HEK293 (cell line): ENCODE data around the gene TYMS.
A peak's percentile ranks its signal among the peaks of the same experiment; 100 is the strongest.

Experiments used
- CTCF ChIA-PET: fragments of 350-600 bp; formaldehyde crosslinking; extraction: SDS; loops from one replicate; lab custom pipeline; 2021; ENCODE audit warnings: antibody characterized with exemption; lab: Yijun Ruan, JAX
- POLR2A ChIA-PET: fragments of 300-600 bp; formaldehyde crosslinking; extraction: SDS; loops from one replicate; lab custom pipeline; 2020; ENCODE audit warnings: antibody characterized with exemption, inconsistent platforms; lab: Yijun Ruan, JAX
- H3K27ac ChIP-seq: fragments of 200-500 bp; sonication (Bioruptor generic); 2 replicates; pipeline ENCODE4 v1.5.1; 2014; ENCODE audit warnings: low read depth, low read length, control low read depth, inconsistent platforms; ENCODE audit errors: extremely low read depth
- H3K36me3 ChIP-seq, 2 experiments: fragments of 200-500 bp in 1 of 2; sonication (Bioruptor generic) in 1 of 2; 1 replicate in 1 of 2; 2 replicates in 1 of 2; pipeline ENCODE4 v1.5.1; 2014 to 2017; ENCODE audit warnings: inconsistent platforms in 2 of 2, low read length in 2 of 2; ENCODE audit not compliant: control insufficient read depth in 2 of 2, insufficient read depth in 1 of 2
- H3K4me1 ChIP-seq: fragments of 200-500 bp; sonication (Bioruptor generic); 2 replicates; pipeline ENCODE4 v1.5.1; 2014; ENCODE audit warnings: mild to moderate bottlenecking, low read length, inconsistent platforms; ENCODE audit not compliant: control insufficient read depth, insufficient read depth
- H3K4me3 ChIP-seq: 2 replicates; pipeline ENCODE4 v1.5.1; 2011; ENCODE audit warnings: low read depth, mild to moderate bottlenecking, control low read depth, low read length, moderate library complexity
- H3K9me3 ChIP-seq: fragments of 200-500 bp; sonication (Bioruptor generic); 2 replicates; pipeline ENCODE4 v1.5.1; 2014; ENCODE audit warnings: low read depth, low read length, inconsistent platforms; ENCODE audit not compliant: control insufficient read depth, insufficient read depth
- GLI2 ChIP-seq: fragments of 450-650 bp; formaldehyde crosslinking; IDR thresholded peaks from 2 replicates; pipeline ENCODE4; 2017; ENCODE audit warnings: missing biosample characterization, missing genetic modification characterization, low read depth, borderline replicate concordance
- HOXC10 ChIP-seq: sonication (generic); formaldehyde crosslinking; IDR thresholded peaks from 2 replicates; pipeline ENCODE4 v1.8.1; 2023; ENCODE audit warnings: mild to moderate bottlenecking, missing genetic modification reagents
- PBX3 ChIP-seq: sonication (generic); formaldehyde crosslinking; IDR thresholded peaks from 2 replicates; pipeline ENCODE4 v1.8.1; 2022; ENCODE audit warnings: mild to moderate bottlenecking, moderate library complexity, missing genetic modification reagents
- PRDM2 ChIP-seq: fragments of 450-650 bp; formaldehyde crosslinking; IDR thresholded peaks from 2 replicates; pipeline ENCODE4 v1.5.1; 2016; ENCODE audit warnings: missing biosample characterization, missing genetic modification characterization, borderline replicate concordance
- RBAK ChIP-seq: fragments of 450-650 bp; formaldehyde crosslinking; IDR thresholded peaks from 2 replicates; pipeline ENCODE4 v1.5.1; 2016; ENCODE audit warnings: missing biosample characterization, missing genetic modification characterization
- SCRT2 ChIP-seq: fragments of 450-650 bp; formaldehyde crosslinking; IDR thresholded peaks from 2 replicates; pipeline ENCODE4 v1.5.1; 2016; ENCODE audit warnings: missing biosample characterization, missing genetic modification characterization
- ZBTB20 ChIP-seq: fragments of 450-650 bp; formaldehyde crosslinking; IDR thresholded peaks from 2 replicates; pipeline ENCODE4 v1.5.1; 2016; ENCODE audit warnings: missing biosample characterization, missing genetic modification characterization
- ZFP69B ChIP-seq: fragments of 450-650 bp; formaldehyde crosslinking; IDR thresholded peaks from 2 replicates; pipeline ENCODE4 v1.5.1; 2016; ENCODE audit warnings: missing biosample characterization, missing genetic modification characterization
- ZNF146 ChIP-seq: fragments of 450-650 bp; formaldehyde crosslinking; IDR thresholded peaks from 2 replicates; pipeline ENCODE4 v1.5.1; 2016; ENCODE audit warnings: missing biosample characterization, missing genetic modification characterization
- ZNF148 ChIP-seq: fragments of 450-650 bp; formaldehyde crosslinking; IDR thresholded peaks from 2 replicates; pipeline ENCODE4 v1.5.0; 2017; ENCODE audit warnings: missing biosample characterization, missing genetic modification characterization, borderline replicate concordance
- ZNF16 ChIP-seq: fragments of 450-650 bp; formaldehyde crosslinking; IDR thresholded peaks from 2 replicates; pipeline ENCODE4 v1.5.1; 2016; ENCODE audit warnings: low read depth, missing biosample characterization, missing genetic modification characterization
- ZNF174 ChIP-seq: fragments of 450-650 bp; formaldehyde crosslinking; IDR thresholded peaks from 2 replicates; pipeline ENCODE4 v1.5.0; 2017; ENCODE audit warnings: missing biosample characterization, mild to moderate bottlenecking, missing genetic modification characterization
- ZNF24 ChIP-seq: fragments of 450-650 bp; formaldehyde crosslinking; IDR thresholded peaks from 2 replicates; pipeline ENCODE4 v1.5.1; 2016; ENCODE audit warnings: missing biosample characterization, missing genetic modification characterization
- ZNF335 ChIP-seq: fragments of 450-650 bp; formaldehyde crosslinking; conservative IDR thresholded peaks from 2 replicates; pipeline ENCODE4 v1.5.1; 2016; ENCODE audit warnings: missing biosample characterization, missing genetic modification characterization
- ZNF394 ChIP-seq: fragments of 450-650 bp; formaldehyde crosslinking; IDR thresholded peaks from 2 replicates; pipeline ENCODE4 v1.5.1; 2016; ENCODE audit warnings: missing biosample characterization, missing genetic modification characterization, mild to moderate bottlenecking, moderate library complexity, borderline replicate concordance
- ZNF404 ChIP-seq: fragments of 450-650 bp; formaldehyde crosslinking; IDR thresholded peaks from 2 replicates; pipeline ENCODE4 v1.5.1; 2017; ENCODE audit warnings: missing biosample characterization, missing genetic modification characterization
- ZNF529 ChIP-seq: fragments of 450-650 bp; formaldehyde crosslinking; IDR thresholded peaks from 2 replicates; pipeline ENCODE4 v1.5.1; 2017; ENCODE audit warnings: missing genetic modification characterization, missing biosample characterization; ENCODE audit not compliant: insufficient replicate concordance
- ZNF600 ChIP-seq: fragments of 450-650 bp; formaldehyde crosslinking; IDR thresholded peaks from 2 replicates; pipeline ENCODE4 v1.5.1; 2016; ENCODE audit warnings: missing biosample characterization, missing genetic modification characterization
- ZNF654 ChIP-seq: fragments of 450-650 bp; formaldehyde crosslinking; IDR thresholded peaks from 2 replicates; pipeline ENCODE4 v1.5.1; 2016; ENCODE audit warnings: low read depth, missing biosample characterization, missing genetic modification characterization
- ZNF777 ChIP-seq: fragments of 450-650 bp; formaldehyde crosslinking; IDR thresholded peaks from 2 replicates; pipeline ENCODE4 v1.5.1; 2017; ENCODE audit warnings: missing biosample characterization, missing genetic modification characterization, borderline replicate concordance
- ZNF792 ChIP-seq: fragments of 450-650 bp; formaldehyde crosslinking; IDR thresholded peaks from 2 replicates; pipeline ENCODE4 v1.5.1; 2016; ENCODE audit warnings: missing biosample characterization, missing genetic modification characterization

The TYMS gene

GRCh38 chr18:623761-624620 is 33.5 kb upstream of the TYMS start:
- Histone ChIP-seq H3K27ac (no peak overlapping the region), H3K36me3 (no peaks in the 10 kb centered on the region), H3K4me3 (no peak overlapping the region), H3K4me1 (no peaks in the 10 kb centered on the region), H3K9me3 (no peaks in the 10 kb centered on the region)
- ChIA-PET POLR2A (interaction anchor here (0.6 to 1.7 kb wide), 4 partner anchors 25 to 356 kb away, joined by 4 to 6 read pairs (median 4); partner anchors contain the start of gene THOC1), CTCF (interaction anchor here (0.5 to 11.8 kb wide), 50 partner anchors 9 to 464 kb away, joined by 3 to 184 read pairs (median 4); partner anchors contain the start of gene TYMS)
- no peak for TF ChIP-seq GLI2 (tag by site-specific recombination)
- TF ChIP-seq ZFP69B: no peak
- TF ChIP-seq ZNF654 (tag by site-specific recombination): 0 out of 2 replicates have a peak, but pooled peaks have one; percentile 30
- 0 out of 2 replicates have a peak, but pooled peaks have one; percentile 44 for TF ChIP-seq ZNF335 (tag by site-specific recombination)

- no peak overlapping the region for H3K27ac ChIP-seq
- ChIA-PET CTCF (interaction anchor here (0.8 to 11.8 kb wide), 6 partner anchors 12 to 213 kb away, joined by 4 to 184 read pairs (median 18); partner anchors contain the start of gene TYMS), POLR2A (interaction anchor here (5.1 kb wide), 1 partner anchor 31 kb away, joined by 17 read pairs; the partner anchor contains the start of gene TYMS)
- no peaks in the 10 kb centered on the region for H3K36me3 ChIP-seq
- no peaks in the 10 kb centered on the region for H3K9me3 ChIP-seq
- H3K4me1 ChIP-seq: no peaks in the 10 kb centered on the region
- no peak for TF ChIP-seq ZNF777 (tag by site-specific recombination)
- no peak for TF ChIP-seq ZNF174 (tag by site-specific recombination)
- TF ChIP-seq SCRT2 (tag by site-specific recombination): no peak
- no peak for TF ChIP-seq PBX3
- TF ChIP-seq ZNF394 (tag by site-specific recombination): no peak
- no peak for TF ChIP-seq ZNF600
- no peak for TF ChIP-seq ZNF16
- no peak for TF ChIP-seq ZNF24
- TF ChIP-seq ZNF146 (tag by site-specific recombination): no peak
- TF ChIP-seq ZNF148: no peak
- no peak for TF ChIP-seq ZNF792 (tag by site-specific recombination)
- no peak for TF ChIP-seq ZBTB20 (tag by site-specific recombination)
- no peak for TF ChIP-seq RBAK (tag by site-specific recombination)
- TF ChIP-seq ZNF404: no peak
- TF ChIP-seq PRDM2: no peak
- TF ChIP-seq HOXC10: no peak
- no peak for TF ChIP-seq ZNF529 (tag by site-specific recombination)
- no peak overlapping the region for H3K4me3 ChIP-seq
Measured at GRCh38 chr18:627231-627630, 30.2 kb upstream of the TYMS start.
